ENCODE data around the gene SCN4B. TPM values are rescaled to one million over a fixed set of nuclear protein-coding genes. Genes with fewer than 3 reads are reported as not detected.

The SCN4B gene
- total and polyA plus RNA-seq, 8 donors: 2.2 to 10.1 (median 7.5) TPM

GRCh38 chr11:118152020-118152551 is 537 bp downstream of the SCN4B start:
- no peak for ATAC-seq
- TF ChIP-seq CTCF (IDR thresholded peaks at IDR 0.05): no peak
- H3K27me3 ChIP-seq: peaks cover 42 to 69% of the 10 kb centered on the region in 2 donors

GRCh38 chr11:118151431-118151830 is 1.2 kb downstream of the SCN4B start:
- ATAC-seq (no peak), DNase-seq (no peak)
- Histone ChIP-seq H3K27ac (no peak overlapping the region), H3K4me1 (peaks cover 8 to 28% of the 10 kb centered on the region in 2 donors), H3K9me3 (no peaks in the 10 kb centered on the region), H3K27me3 (peaks cover 36 to 69% of the 10 kb centered on the region in 2 donors), H3K36me3 (no peaks in the 10 kb centered on the region), H3K4me3 (no peak overlapping the region)
- intact Hi-C loops (cut with DNase I): no loop called here
- no peak for TF ChIP-seq CTCF (IDR thresholded peaks at IDR 0.05)

More at GRCh38 chr11:118152020-118152551, 537 bp downstream of the SCN4B start:
- Histone ChIP-seq H3K4me3 (peak overlapping the region in 1 of 2 donors; percentile 36), H3K27ac (no peak overlapping the region), H3K9me3 (no peaks in the 10 kb centered on the region), H3K4me1 (peaks cover 8 to 31% of the 10 kb centered on the region in 2 donors), H3K36me3 (no peaks in the 10 kb centered on the region)
- DNase-seq: no peak
- intact Hi-C loops (cut with DNase I): no loop called here

GRCh38 chr11:118149493-118149892 is 3.1 kb downstream of the SCN4B start:
- ATAC-seq (no peak), DNase-seq (no peak)
- Histone ChIP-seq H3K4me3 (no peak overlapping the region), H3K27me3 (peaks cover 23 to 69% of the 10 kb centered on the region in 2 donors), H3K27ac (no peak overlapping the region), H3K9me3 (no peaks in the 10 kb centered on the region), H3K36me3 (no peaks in the 10 kb centered on the region), H3K4me1 (peaks cover 8 to 28% of the 10 kb centered on the region in 2 donors)
- no peak for TF ChIP-seq CTCF (IDR thresholded peaks at IDR 0.05)
- intact Hi-C loops (cut with DNase I): loop anchor here in 1 of 2 donors (10.0 kb wide), 1 partner anchor 205 kb away; the partner anchor contains the start of gene UBE4A

GRCh38 chr11:118148856-118149255 is 3.8 kb downstream of the SCN4B start:
- H3K27ac ChIP-seq: no peak overlapping the region
- intact Hi-C loops (cut with DNase I): loop anchor here in 1 of 2 donors (10.0 kb wide), 1 partner anchor 206 kb away; the partner anchor contains the start of gene UBE4A
- no peak for DNase-seq
- H3K9me3 ChIP-seq: no peaks in the 10 kb centered on the region
- peaks cover 17 to 69% of the 10 kb centered on the region in 2 donors for H3K27me3 ChIP-seq
- no peak for TF ChIP-seq CTCF (IDR thresholded peaks at IDR 0.05)
- peaks cover 8 to 28% of the 10 kb centered on the region in 2 donors for H3K4me1 ChIP-seq
- no peak overlapping the region for H3K4me3 ChIP-seq
- H3K36me3 ChIP-seq: no peaks in the 10 kb centered on the region
- no peak for ATAC-seq

- H3K4me3 ChIP-seq: no peak overlapping the region
- no peak for ATAC-seq
Measured at GRCh38 chr11:118148240-118148639, 4.4 kb downstream of the SCN4B start.

More at GRCh38 chr11:118148240-118148639, 4.4 kb downstream of the SCN4B start:
- peaks cover 10 to 66% of the 10 kb centered on the region in 2 donors for H3K27me3 ChIP-seq
- H3K9me3 ChIP-seq: no peaks in the 10 kb centered on the region
- intact Hi-C loops (cut with DNase I): loop anchor here in 1 of 2 donors (10.0 kb wide), 1 partner anchor 207 kb away; the partner anchor contains the start of gene UBE4A
- peaks cover 8 to 29% of the 10 kb centered on the region in 2 donors for H3K4me1 ChIP-seq
- no peak for DNase-seq
- no peaks in the 10 kb centered on the region for H3K36me3 ChIP-seq
- no peak for TF ChIP-seq CTCF (IDR thresholded peaks at IDR 0.05)
- H3K27ac ChIP-seq: no peak overlapping the region
